Daoy (cell line): Measurements from ENCODE around the gene BNC2. TPM values are rescaled to one million over a fixed set of nuclear protein-coding genes. Genes with fewer than 3 reads are reported as not detected.

ENCODE experiments used
- DNase-seq: peaks from one replicate; pipeline ENCODE4 v3.0.0-alpha.2; 2015; ENCODE audit warnings: low read depth
- total RNA-seq: library from RNA; depleted of rRNA; stranded (reverse); fragments of >200 nt; shearing (Covaris generic); gene quantifications from 2 replicates; pipeline ENCODE4 v1.2.3, GENCODE V29; 2014

The BNC2 gene
- total RNA-seq, 1 experiment from 2014 or later, result 6.7 TPM

- peak; percentile 41 for DNase-seq
Measured at GRCh38 chr9:16679327-16679821, 191.1 kb downstream of the BNC2 start.

DNA sequence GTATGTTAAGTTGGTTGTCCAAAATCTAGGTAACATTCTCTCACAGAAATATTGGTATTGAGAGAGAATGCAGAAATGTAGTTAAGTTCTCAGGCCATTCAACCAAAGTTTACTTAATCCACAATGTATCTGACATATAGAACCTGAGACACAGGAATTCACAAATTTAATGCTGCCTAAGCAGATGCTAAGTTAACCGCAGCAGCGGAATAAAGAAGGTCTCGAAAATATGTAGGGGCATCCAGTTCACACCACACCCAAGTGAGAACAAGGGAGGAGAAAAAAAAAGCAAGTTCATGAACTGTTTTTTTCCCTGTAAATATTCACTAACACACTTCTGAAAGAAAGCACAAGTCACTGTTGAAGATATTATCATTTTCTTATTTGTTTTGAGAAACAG lies 194.0 kb downstream of the BNC2 start:
- no peak for DNase-seq

DNA sequence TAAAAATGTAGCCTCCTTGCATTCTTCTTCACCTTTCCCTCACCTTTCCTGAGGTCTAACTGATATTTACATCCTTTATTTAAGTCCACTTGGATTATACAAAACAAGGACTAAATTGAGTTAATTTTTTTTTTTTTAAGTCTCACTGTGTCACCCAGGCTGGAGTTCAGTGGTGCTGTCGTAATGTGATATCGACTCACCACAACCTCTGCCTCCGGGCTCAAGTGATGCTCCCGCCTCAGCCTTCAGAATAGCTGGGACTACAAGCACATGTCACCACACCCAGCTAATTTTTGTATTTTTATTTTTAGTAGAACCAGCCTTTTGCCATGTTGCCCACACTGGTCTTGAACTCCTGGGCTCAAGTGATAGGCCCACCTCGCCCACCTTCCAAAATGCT lies 195.3 kb downstream of the BNC2 start:
- no peak for DNase-seq

DNA sequence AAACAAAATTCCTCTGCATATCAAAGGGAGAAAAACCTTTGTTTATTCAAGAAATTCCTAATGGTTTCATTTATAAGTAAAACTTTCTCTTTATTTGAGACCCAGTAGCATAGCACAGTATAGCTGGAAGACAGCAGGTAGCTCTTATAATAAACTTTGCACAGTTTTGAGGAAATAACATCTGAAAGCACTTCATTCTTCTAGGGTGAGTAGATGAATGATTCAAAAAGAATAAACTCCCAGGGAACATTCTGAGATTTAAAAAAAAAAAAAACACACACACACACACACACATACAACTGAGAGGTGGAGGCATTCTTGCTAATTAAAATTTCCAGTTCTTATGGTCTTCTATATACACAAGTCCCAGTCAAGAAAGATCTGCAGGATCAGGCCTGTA lies 197.3 kb downstream of the BNC2 start:
- no peak for DNase-seq

- DNase-seq, result no peak
Measured at GRCh38 chr9:16672501-16672900, 198.0 kb downstream of the BNC2 start.

GRCh38 chr9:16671591-16672137 lies 198.8 kb downstream of the BNC2 start:
- DNase-seq, result peak; percentile 78

DNA sequence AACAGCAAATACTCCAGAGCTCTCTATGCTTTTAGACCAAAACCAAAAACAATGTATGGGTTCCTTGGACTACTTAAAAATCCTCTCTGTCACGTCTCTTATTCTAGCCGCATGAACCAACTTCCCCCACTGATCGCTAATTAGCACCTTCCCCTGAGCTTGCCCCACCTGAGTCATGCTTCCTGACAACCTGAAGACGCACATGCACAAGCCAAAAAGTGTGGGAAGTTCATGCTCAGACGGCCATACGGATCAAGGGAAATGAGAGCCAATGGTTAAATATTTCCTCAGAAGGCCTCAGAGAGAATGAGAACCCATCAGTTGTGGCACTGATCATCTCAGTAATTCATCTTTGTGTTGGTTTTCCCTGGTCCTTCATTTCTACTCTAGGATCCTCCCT lies 199.7 kb downstream of the BNC2 start:
- DNase-seq, result no peak

DNA sequence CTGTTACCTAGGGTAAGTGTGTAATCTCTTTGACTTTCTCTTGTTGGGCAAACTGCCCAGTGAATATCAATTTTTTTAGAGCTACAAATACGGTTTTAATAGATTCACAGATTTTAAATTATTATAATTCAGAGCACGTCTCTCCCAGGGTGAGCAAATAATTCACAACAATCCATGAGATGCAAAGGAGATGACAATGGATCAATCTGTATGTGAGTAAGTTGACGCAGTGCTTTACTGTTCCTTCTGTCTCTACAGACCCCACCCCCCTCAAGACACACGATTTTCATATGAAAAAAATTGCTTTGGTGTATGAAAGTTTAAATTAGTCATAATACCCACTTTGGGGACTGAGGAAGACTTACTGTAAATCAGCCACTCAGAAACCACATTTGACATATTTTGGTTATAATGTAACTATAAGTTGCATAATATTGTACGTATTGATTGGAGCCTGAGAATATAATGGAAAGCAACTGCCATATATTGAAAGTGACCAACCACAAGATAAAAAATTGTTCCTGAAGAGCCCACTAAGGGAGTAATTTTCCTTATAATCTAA lies 201.7 kb downstream of the BNC2 start:
- DNase-seq, result no peak

- DNase-seq, result no peak
Measured at GRCh38 chr9:16664211-16664610, 206.3 kb downstream of the BNC2 start.

DNA sequence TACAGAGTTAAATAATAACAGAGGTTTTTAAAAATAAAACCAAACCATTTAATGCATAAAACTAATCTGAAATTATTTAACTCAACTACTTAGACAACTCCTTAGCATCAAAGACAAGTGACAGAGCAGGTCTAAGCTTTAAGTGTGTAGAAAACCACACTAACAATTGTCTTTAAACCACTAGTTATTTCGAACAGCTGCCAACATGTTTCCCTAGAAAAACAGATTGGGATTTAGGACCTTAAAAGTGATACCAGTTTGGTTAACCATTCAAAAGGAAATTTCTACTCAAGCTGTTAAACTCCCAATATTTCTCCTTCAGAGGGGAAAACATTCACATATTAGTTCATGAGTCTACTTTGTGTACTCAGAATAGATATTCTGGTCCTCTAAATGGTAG lies 208.7 kb downstream of the BNC2 start:
- DNase-seq, result no peak

- no peak for DNase-seq
Measured at GRCh38 chr9:16659096-16659495, 211.4 kb downstream of the BNC2 start.

DNA sequence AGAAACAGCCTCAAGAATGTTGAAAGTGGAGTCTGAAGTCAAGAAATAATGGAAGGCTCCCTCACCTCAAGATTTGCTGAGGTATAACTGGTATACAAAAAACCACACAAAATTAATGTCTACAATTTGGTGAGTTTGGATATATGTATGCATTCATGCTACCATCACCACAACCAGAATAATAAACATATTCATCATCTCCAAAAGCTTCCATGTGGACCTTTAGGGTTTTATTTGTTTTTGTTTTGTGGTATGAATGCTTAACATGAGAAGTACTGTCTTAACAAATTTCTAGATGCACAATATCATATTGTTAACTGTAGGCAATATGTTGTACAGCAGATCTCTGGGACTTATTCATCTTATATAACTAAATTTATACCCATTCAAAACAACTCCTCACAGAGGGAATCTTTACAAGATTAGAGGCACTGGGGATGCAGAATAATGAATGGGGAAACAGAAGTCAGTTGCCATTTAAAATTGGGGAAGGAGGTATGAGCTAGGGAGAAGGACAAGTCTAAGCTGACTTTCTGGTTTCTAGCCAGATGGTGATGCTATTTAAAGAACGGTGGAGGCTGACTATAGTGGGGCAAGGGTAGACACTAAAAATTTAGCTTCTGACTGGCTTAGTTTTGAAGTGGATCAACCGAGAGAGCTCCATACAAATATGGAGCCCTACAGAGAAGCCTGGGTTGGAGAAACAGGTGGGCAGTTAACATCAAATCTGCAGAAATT lies 213.9 kb downstream of the BNC2 start:
- no peak for DNase-seq

DNA sequence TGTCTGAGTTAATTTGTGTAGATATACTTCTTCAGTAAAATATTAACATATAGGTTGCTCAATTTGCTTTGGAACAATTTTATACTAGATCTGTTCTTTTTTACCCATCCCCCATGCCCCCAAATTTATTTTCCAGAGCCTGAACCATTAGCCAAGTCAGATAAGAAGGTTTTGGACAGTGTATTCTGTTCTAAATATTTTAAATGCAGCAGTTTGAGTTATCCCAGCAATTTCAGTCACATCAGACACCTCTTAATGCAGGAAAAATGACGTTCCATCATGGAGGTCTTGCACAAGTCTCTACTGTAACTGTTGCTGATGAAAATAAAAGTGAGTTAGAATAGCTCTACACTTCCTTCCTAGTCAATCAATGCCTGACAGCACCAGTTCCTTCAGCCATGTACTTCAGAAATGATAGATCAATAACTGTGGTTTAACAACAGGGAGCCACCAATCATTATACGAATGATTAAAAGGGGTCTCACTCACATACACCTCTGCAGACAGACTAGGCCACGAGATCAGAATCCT lies 215.8 kb downstream of the BNC2 start:
- no peak for DNase-seq

- DNase-seq, result peak; percentile 6
Measured at GRCh38 chr9:16653491-16654399, 216.7 kb downstream of the BNC2 start.

- DNase-seq, result no peak
Measured at GRCh38 chr9:16652582-16652981, 217.9 kb downstream of the BNC2 start.

GRCh38 chr9:16651446-16651964 lies 219.0 kb downstream of the BNC2 start:
- DNase-seq, result no peak

- DNase-seq, result no peak
Measured at GRCh38 chr9:16645970-16646369, 224.5 kb downstream of the BNC2 start.

DNA sequence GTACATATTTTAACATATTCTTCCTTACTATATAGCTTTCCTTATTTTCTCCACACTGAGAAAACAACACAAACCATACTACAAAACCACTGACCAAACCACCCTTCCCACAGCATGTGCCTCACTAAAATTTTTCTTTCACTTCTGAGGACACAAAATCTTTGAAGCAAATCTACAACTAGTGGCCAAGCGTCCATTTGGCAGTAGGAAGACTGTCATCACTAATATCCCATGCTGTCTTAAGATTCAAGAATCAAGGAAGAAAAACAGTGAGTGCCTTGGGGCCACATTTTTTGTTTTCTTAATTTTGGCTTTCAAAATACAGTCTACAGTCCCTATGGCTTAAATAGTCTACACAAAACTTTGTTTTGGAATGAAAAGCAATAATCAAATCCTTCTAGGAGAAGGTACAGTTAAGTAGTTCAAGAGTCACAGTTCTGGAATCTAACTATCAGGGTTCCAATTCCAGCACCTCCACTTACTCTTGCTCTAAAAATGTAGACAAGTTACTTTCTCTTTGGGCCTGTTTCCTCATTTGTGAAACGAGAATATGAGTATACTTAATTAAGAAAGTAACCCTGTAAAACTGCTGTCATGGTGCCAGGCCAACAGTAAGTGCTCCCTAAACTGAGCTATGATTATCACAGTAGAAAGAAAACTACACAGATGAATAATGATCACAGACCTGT lies 227.9 kb downstream of the BNC2 start:
- DNase-seq, result no peak

- DNase-seq, result no peak
Measured at GRCh38 chr9:16640649-16641048, 229.8 kb downstream of the BNC2 start.

GRCh38 chr9:16639644-16640043 lies 230.8 kb downstream of the BNC2 start:
- DNase-seq, result no peak

DNA sequence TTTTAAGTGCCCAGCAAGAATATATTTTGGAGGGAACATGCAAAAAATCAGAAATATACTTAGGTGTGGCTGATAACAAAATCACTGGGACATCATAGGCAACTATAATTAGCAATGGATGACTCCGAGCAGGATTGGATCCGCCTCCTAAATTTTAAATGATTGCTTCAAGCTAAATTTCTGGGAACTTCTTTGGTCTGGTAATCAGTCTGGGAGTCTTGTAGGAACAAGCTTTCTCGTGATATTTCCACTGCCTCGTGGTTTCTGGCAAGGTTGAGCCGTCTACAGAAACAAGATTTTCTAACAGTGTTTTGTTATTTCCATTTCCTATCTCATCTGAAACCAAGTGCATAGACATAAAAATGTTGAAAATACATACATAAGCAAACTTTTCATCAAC lies 232.6 kb downstream of the BNC2 start:
- no peak for DNase-seq
